Ishikawa (cell line): Measurements from ENCODE around the gene ATXN7.
A peak's percentile ranks its signal among the peaks of the same experiment; 100 is the strongest.

Source experiments
- CEBPB ChIP-seq: IDR thresholded peaks from 2 replicates; pipeline ENCODE4 v1.6.1; 2012
- CREB1 ChIP-seq: IDR thresholded peaks from 2 replicates; pipeline ENCODE4 v1.6.1; 2012; ENCODE audit warnings: low read depth
- EGR1 ChIP-seq: IDR thresholded peaks from 2 replicates; pipeline ENCODE4 v1.6.1; 2012
- EP300 ChIP-seq: IDR thresholded peaks from 2 replicates; pipeline ENCODE4 v1.6.1; 2012; ENCODE audit warnings: borderline replicate concordance
- FOXM1 ChIP-seq: IDR thresholded peaks from 2 replicates; pipeline ENCODE4 v1.6.1; 2012; ENCODE audit warnings: low read depth, borderline replicate concordance
- NFIC ChIP-seq: IDR thresholded peaks from 2 replicates; pipeline ENCODE4 v1.6.1; 2012
- RAD21 ChIP-seq: IDR thresholded peaks from 2 replicates; pipeline ENCODE4 v1.6.1; 2012; ENCODE audit warnings: low read depth
- TAF1 ChIP-seq: IDR thresholded peaks from 2 replicates; pipeline ENCODE4 v1.6.1; 2012; ENCODE audit warnings: low read depth, mild to moderate bottlenecking
- TCF12 ChIP-seq: IDR thresholded peaks from 2 replicates; pipeline ENCODE4 v1.6.1; 2012; ENCODE audit warnings: low read depth
- TEAD4 ChIP-seq: IDR thresholded peaks from 2 replicates; pipeline ENCODE4 v1.6.1; 2012
- USF1 ChIP-seq: IDR thresholded peaks from 2 replicates; pipeline ENCODE4 v1.6.1; 2012
- YY1 ChIP-seq: IDR thresholded peaks from 2 replicates; pipeline ENCODE4 v1.6.1; 2012; ENCODE audit warnings: low read depth
- ZBTB7A ChIP-seq: IDR thresholded peaks from 2 replicates; pipeline ENCODE4 v1.6.1; 2012; ENCODE audit warnings: low read depth
- TF ChIP-seq, protein P1 (sequence below): IDR thresholded peaks from 2 replicates; pipeline ENCODE4 v1.6.1; 2012; ENCODE audit warnings: low read depth, mild to moderate bottlenecking
- TF ChIP-seq, protein P2 (sequence below): IDR thresholded peaks from 2 replicates; pipeline ENCODE4 v1.6.1; 2012

The ATXN7 gene

GRCh38 chr3:63842127-63842526, 21.5 kb upstream of the ATXN7 start:
- TF ChIP-seq TAF1 (no peak), RAD21 (no peak), NFIC (no peak), EP300 (no peak), USF1 (no peak), TCF12 (no peak), YY1 (no peak), TEAD4 (no peak), EGR1 (no peak), FOXM1 (no peak), CREB1 (no peak)
- TF ChIP-seq, protein P1, sequence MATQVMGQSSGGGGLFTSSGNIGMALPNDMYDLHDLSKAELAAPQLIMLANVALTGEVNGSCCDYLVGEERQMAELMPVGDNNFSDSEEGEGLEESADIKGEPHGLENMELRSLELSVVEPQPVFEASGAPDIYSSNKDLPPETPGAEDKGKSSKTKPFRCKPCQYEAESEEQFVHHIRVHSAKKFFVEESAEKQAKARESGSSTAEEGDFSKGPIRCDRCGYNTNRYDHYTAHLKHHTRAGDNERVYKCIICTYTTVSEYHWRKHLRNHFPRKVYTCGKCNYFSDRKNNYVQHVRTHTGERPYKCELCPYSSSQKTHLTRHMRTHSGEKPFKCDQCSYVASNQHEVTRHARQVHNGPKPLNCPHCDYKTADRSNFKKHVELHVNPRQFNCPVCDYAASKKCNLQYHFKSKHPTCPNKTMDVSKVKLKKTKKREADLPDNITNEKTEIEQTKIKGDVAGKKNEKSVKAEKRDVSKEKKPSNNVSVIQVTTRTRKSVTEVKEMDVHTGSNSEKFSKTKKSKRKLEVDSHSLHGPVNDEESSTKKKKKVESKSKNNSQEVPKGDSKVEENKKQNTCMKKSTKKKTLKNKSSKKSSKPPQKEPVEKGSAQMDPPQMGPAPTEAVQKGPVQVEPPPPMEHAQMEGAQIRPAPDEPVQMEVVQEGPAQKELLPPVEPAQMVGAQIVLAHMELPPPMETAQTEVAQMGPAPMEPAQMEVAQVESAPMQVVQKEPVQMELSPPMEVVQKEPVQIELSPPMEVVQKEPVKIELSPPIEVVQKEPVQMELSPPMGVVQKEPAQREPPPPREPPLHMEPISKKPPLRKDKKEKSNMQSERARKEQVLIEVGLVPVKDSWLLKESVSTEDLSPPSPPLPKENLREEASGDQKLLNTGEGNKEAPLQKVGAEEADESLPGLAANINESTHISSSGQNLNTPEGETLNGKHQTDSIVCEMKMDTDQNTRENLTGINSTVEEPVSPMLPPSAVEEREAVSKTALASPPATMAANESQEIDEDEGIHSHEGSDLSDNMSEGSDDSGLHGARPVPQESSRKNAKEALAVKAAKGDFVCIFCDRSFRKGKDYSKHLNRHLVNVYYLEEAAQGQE: no peak
- TF ChIP-seq, protein P2, sequence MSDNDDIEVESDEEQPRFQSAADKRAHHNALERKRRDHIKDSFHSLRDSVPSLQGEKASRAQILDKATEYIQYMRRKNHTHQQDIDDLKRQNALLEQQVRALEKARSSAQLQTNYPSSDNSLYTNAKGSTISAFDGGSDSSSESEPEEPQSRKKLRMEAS: no peak

DNA sequence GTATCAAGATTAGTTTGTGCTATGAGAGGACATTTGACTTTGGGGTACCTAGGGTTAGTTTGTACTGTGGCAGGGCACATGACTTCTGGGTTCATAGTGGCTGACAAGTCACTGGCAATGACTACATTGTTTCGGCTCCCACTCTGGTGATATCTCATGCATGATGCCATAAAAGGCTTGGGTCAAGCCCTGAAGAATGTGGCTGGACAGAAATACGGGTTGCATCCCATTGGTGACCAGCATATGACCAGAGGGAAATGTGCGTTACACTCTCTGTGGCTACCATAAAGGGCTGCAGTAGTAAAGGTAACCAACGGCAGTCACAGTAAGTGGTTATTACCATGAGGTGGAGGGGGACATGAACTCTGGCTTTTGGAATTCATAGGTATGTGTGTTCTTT, 18.5 kb upstream of the ATXN7 start:
- TF ChIP-seq EP300 (no peak), NFIC (no peak), EGR1 (no peak), YY1 (no peak), TEAD4 (no peak), ZBTB7A (no peak), TAF1 (no peak), RAD21 (no peak), CEBPB (no peak), USF1 (no peak), TCF12 (no peak), FOXM1 (no peak), CREB1 (no peak)
- TF ChIP-seq, protein P2: no peak
- TF ChIP-seq, protein P1: no peak

DNA sequence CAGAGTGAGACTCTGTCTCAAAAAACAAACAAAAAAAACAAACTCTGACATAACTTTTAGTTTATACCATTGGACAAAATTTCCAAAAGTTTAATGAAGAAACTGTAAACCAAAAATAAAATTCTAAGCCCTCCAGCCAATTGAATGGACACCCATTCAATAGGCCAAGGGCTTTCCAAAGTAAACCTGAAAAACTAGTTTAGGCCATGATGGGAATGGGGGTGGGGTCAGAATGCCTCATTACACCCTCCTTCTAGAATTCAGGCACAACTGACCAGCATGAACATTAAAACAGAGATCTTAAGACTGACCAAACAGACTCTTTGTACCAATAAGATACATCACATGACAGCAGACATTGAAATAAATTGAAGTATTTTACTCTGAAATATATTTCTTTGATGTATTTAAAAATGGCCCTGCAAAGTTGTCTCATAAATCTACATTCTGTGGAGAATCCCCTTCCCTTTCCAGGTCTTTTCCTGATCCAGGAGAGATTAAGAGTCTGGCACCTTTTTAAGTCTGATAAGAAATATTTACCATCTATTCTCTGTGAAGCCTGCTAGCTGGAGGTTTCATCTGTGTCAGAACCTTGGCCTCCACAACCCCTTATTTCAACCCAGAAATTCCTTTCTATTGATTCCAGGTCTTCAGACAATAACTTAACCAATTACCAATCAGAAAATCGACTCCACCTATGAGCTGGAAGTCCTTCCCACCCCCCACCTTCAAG, 15.8 kb upstream of the ATXN7 start:
- TF ChIP-seq RAD21 (no peak), YY1 (0 out of 2 replicates have a peak, but pooled peaks have one; percentile 33), CREB1 (no peak)

GRCh38 chr3:63849175-63849574, 14.5 kb upstream of the ATXN7 start:
- TF ChIP-seq EP300 (no peak), CEBPB (no peak), EGR1 (no peak), TCF12 (no peak), TEAD4 (no peak), TAF1 (no peak), FOXM1 (no peak), YY1 (no peak), NFIC (no peak), ZBTB7A (no peak), USF1 (no peak), RAD21 (no peak), CREB1 (no peak)
- TF ChIP-seq, protein P1: no peak
- TF ChIP-seq, protein P2: no peak
